HepG2 (cell line): ENCODE results near the gene ZNF485. TPM values are rescaled to one million over a fixed set of nuclear protein-coding genes. Genes with fewer than 3 reads are reported as not detected.

Experiments
- ATAC-seq: fragments of 200-7000 bp; cut with Tn5 transposase; 3 replicates; pipeline ENCODE4 v1.9.1; 2020; ENCODE audit warnings: mild to moderate bottlenecking, moderate library complexity
- BruUV-seq: library from RNA; stranded (reverse); fragments of 400-500 nt; replicated peaks from 2 replicates; lab custom pipeline; 2021; lab: Mats Ljungman, UMichigan
- CTCF ChIA-PET: fragments of 300-600 bp; formaldehyde crosslinking; extraction: SDS; loops from one replicate; lab custom pipeline; 2021; ENCODE audit warnings: low total read pairs, inconsistent platforms, low intra/inter-chr PET ratio; lab: Yijun Ruan, JAX
- POLR2A ChIA-PET: fragments of 350-600 bp; sonication (Branson Sonifier 250); formaldehyde crosslinking; loops from one replicate; lab custom pipeline; 2020; ENCODE audit warnings: antibody characterized with exemption, inconsistent platforms; lab: Yijun Ruan, JAX
- DNase-seq: peaks from one replicate; pipeline ENCODE4 v3.0.0-alpha.2; 2015; ENCODE audit warnings: low spot score
- FAIRE-seq: peaks from 3 replicates; lab custom pipeline; 2011; peaks lifted over from hg19 to GRCh38; lab: Jason Lieb, UNC
- H2AFZ ChIP-seq: one replicate; pipeline ENCODE4 v1.6.1; 2011; ENCODE audit warnings: low read length, inconsistent platforms
- H3K27ac ChIP-seq: fragments of 300-600 bp; 3 replicates; pipeline ENCODE4 v1.8.0; 2011; ENCODE audit warnings: mixed run types, mild to moderate bottlenecking, mixed read lengths, low read length, inconsistent platforms; ENCODE audit not compliant: insufficient read depth; ENCODE audit errors: extremely low read length
- H3K27me3 ChIP-seq, 2 experiments: fragments of 200-600 bp in 1 of 2; 2 replicates in 1 of 2; 3 replicates in 1 of 2; pipeline versions ENCODE4 v1.6.0 to v1.8.0; 2011; ENCODE audit warnings: low read length in 2 of 2, mild to moderate bottlenecking in 2 of 2, moderate library complexity in 2 of 2, inconsistent platforms in 1 of 2; ENCODE audit not compliant: insufficient read depth in 2 of 2, control insufficient read depth in 1 of 2
- H3K36me3 ChIP-seq, 2 experiments: fragments of 200-600 bp in 1 of 2; replicated peaks in 1 of 2; 2 replicates in 1 of 2; 3 replicates in 1 of 2; pipeline versions ENCODE4 v1.5.1 to v1.8.0; 2011; ENCODE audit warnings: low read length in 2 of 2, inconsistent platforms in 1 of 2; ENCODE audit not compliant: insufficient read depth in 2 of 2, control insufficient read depth in 1 of 2
- H3K4me1 ChIP-seq: 2 replicates; pipeline ENCODE4 v1.5.1; 2012; ENCODE audit warnings: low read length, inconsistent platforms; ENCODE audit not compliant: insufficient read depth
- H3K4me2 ChIP-seq: 2 replicates; pipeline ENCODE4 v1.6.0; 2011; ENCODE audit warnings: low read depth, low read length, inconsistent platforms
- H3K4me3 ChIP-seq, 3 experiments: fragments of 200-600 bp in 1 of 3; sonication (generic), shearing (Covaris generic) in 1 of 3; replicated peaks in 1 of 3; 2 replicates each; pipeline ENCODE4 v1.5.1; 2011 to 2016; ENCODE audit warnings: low read length in 3 of 3, inconsistent platforms in 2 of 3, low read depth in 2 of 3, mild to moderate bottlenecking in 2 of 3, control low read depth in 1 of 3, mixed read lengths in 1 of 3; ENCODE audit not compliant: insufficient read depth in 1 of 3
- H3K79me2 ChIP-seq: one replicate; pipeline ENCODE4 v1.6.1; 2011; ENCODE audit warnings: low read length, inconsistent platforms; ENCODE audit not compliant: insufficient read depth
- H3K9ac ChIP-seq: 2 replicates; pipeline ENCODE4 v1.6.0; 2011; ENCODE audit warnings: mild to moderate bottlenecking, low read depth, low read length, inconsistent platforms; ENCODE audit not compliant: insufficient read depth
- H3K9me3 ChIP-seq: 2 replicates; pipeline ENCODE4 v1.5.1; 2012; ENCODE audit warnings: mild to moderate bottlenecking, low read length
- H4K20me1 ChIP-seq: 2 replicates; pipeline ENCODE4 v1.6.0; 2011; ENCODE audit warnings: inconsistent platforms, mild to moderate bottlenecking, low read length, moderate library complexity; ENCODE audit not compliant: insufficient read depth
- BORCS8-MEF2B ChIP-seq: sonication (generic); formaldehyde crosslinking; IDR thresholded peaks from 2 replicates; pipeline ENCODE4 v1.8.0; 2022; ENCODE audit warnings: mild to moderate bottlenecking, missing genetic modification reagents
- GZF1 ChIP-seq: sonication (generic); formaldehyde crosslinking; IDR thresholded peaks from 2 replicates; pipeline ENCODE4 v1.5.1; 2020; ENCODE audit warnings: mild to moderate bottlenecking, missing genetic modification reagents
- HDAC2 ChIP-seq: sonication (generic); formaldehyde crosslinking; IDR thresholded peaks from 2 replicates; pipeline ENCODE4 v1.4.0; 2020; ENCODE audit warnings: missing genetic modification reagents
- SATB2 ChIP-seq: sonication (generic); formaldehyde crosslinking; IDR thresholded peaks from 2 replicates; pipeline ENCODE4 v1.5.0; 2020; ENCODE audit warnings: missing genetic modification reagents
- ZNF124 ChIP-seq: sonication (generic); formaldehyde crosslinking; IDR thresholded peaks from 2 replicates; pipeline ENCODE4 v1.4.0; 2020; ENCODE audit warnings: missing genetic modification reagents
- ZNF460 ChIP-seq: sonication (generic); formaldehyde crosslinking; IDR thresholded peaks from 2 replicates; pipeline ENCODE4 v1.5.1; 2020; ENCODE audit warnings: missing genetic modification reagents, mild to moderate bottlenecking, borderline replicate concordance
- ZNF496 ChIP-seq: sonication (generic); formaldehyde crosslinking; IDR thresholded peaks from 2 replicates; pipeline ENCODE4 v1.8.1; 2023; ENCODE audit warnings: mild to moderate bottlenecking, moderate library complexity, missing genetic modification reagents; ENCODE audit not compliant: insufficient replicate concordance
- ZNF557 ChIP-seq: sonication (generic); formaldehyde crosslinking; IDR thresholded peaks from 2 replicates; pipeline ENCODE4 v1.4.0; 2020; ENCODE audit warnings: missing genetic modification reagents
- ZNF782 ChIP-seq: sonication (generic); formaldehyde crosslinking; IDR thresholded peaks from 2 replicates; pipeline ENCODE4 v1.4.0; 2020; ENCODE audit warnings: missing genetic modification reagents, mild to moderate bottlenecking, borderline replicate concordance
- WGBS: methylation state at CpG from one replicate; pipeline ENCODE4 v1.1.6; 2017; ENCODE audit warnings: low lambda C conversion rate; 5-methylcytosine and 5-hydroxymethylcytosine counted together
- in situ Hi-C: cut with HindIII; loops from 2 replicates; pipeline ENCODE4 v1.10.0; 2017; ENCODE audit warnings: low pct_unique_long_range_greater_than_20kb; ENCODE audit not compliant: extremely low pct_ligation_motif_present
- intact Hi-C: fragments of 100-400 bp; cut with micrococcal nuclease; formaldehyde crosslinking; loops from one replicate; pipeline ENCODE4 v1.10.0; 2022; ENCODE audit not compliant: unreplicated experiment
- polyA plus RNA-seq, 8 experiments: library from polyadenylated mRNA; depleted of rRNA in 3 of 8; stranded (reverse) in 7 of 8; unstranded in 1 of 8; fragments of >200 nt; fragmentation: Illumina TruSeq in 4 of 8; extraction: Trizol in 4 of 8; gene quantifications; 2 replicates each; pipeline versions ENCODE4 v1.2.1 to v1.2.3, GENCODE V29; 2011 to 2016; ENCODE audit warnings: low read depth in 4 of 8, missing spikeins in 1 of 8, mixed read lengths in 1 of 8; ENCODE audit not compliant: insufficient read depth in 1 of 8
- total RNA-seq, 5 experiments: library from RNA; depleted of rRNA; stranded (reverse); fragments of >200 nt; fragmentation: Illumina TruSeq; extraction: Trizol; gene quantifications; 2 replicates each; pipeline ENCODE4 v1.2.3, GENCODE V29; 2016; ENCODE audit warnings: low read depth in 1 of 5
- TF ChIP-seq, protein P1 (sequence below): sonication (generic); formaldehyde crosslinking; IDR thresholded peaks from 2 replicates; pipeline ENCODE4 v1.5.0; 2020; ENCODE audit warnings: missing genetic modification reagents
- TF ChIP-seq, protein P2 (sequence below): sonication (generic); formaldehyde crosslinking; IDR thresholded peaks from 2 replicates; pipeline ENCODE4 v1.4.0; 2020; ENCODE audit warnings: missing genetic modification reagents
- TF ChIP-seq, protein P3 (sequence below): sonication (generic); formaldehyde crosslinking; IDR thresholded peaks from 2 replicates; pipeline ENCODE4 v1.8.1; 2023; ENCODE audit warnings: mild to moderate bottlenecking, missing genetic modification reagents
- TF ChIP-seq, protein P4 (sequence below): sonication (generic); formaldehyde crosslinking; IDR thresholded peaks from 2 replicates; pipeline ENCODE4 v1.4.0; 2020; ENCODE audit warnings: low read depth, missing genetic modification reagents

ZNF485 gene
- total and polyA plus RNA-seq, 2 of the 13 experiments (the other 11 are each of a cell fraction or from before 2014, with no cell fraction given) = 1.4 to 3.3 TPM

DNA sequence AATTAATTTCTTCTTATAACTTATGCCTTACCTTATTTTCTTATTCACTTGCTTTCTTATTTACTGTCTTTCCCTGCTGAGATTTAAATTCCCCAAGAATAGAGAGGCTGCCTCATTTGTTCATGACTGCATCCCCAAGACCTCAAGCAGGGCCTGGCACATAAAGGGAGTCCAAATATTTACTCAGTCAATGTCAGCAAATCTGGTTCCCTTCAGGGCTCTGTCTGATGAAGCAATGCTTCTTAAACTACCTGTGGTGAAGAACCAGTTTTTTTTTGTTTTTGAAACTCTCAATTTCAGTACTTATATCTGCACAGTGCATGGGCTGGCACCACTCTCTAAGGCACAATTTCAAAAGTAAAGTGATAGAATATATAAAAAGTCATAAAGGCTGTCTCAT, 36.6 kb upstream of the ZNF485 start:
- CTCF ChIA-PET = no interaction called here
- no peak for TF ChIP-seq SATB2 (CRISPR knock-in tag)
- TF ChIP-seq BORCS8-MEF2B = no peak
- no peak for TF ChIP-seq ZNF782
- TF ChIP-seq, protein P1, sequence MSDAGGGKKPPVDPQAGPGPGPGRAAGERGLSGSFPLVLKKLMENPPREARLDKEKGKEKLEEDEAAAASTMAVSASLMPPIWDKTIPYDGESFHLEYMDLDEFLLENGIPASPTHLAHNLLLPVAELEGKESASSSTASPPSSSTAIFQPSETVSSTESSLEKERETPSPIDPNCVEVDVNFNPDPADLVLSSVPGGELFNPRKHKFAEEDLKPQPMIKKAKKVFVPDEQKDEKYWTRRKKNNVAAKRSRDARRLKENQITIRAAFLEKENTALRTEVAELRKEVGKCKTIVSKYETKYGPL (CRISPR knock-in tag) = no peak
- TF ChIP-seq ZNF557 (CRISPR knock-in tag) = no peak
- TF ChIP-seq, protein P2, sequence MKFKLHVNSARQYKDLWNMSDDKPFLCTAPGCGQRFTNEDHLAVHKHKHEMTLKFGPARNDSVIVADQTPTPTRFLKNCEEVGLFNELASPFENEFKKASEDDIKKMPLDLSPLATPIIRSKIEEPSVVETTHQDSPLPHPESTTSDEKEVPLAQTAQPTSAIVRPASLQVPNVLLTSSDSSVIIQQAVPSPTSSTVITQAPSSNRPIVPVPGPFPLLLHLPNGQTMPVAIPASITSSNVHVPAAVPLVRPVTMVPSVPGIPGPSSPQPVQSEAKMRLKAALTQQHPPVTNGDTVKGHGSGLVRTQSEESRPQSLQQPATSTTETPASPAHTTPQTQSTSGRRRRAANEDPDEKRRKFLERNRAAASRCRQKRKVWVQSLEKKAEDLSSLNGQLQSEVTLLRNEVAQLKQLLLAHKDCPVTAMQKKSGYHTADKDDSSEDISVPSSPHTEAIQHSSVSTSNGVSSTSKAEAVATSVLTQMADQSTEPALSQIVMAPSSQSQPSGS (CRISPR knock-in tag) = no peak
- no peaks in the 10 kb centered on the region for H3K27me3 ChIP-seq
- BruUV-seq = no TSS peak
- H3K4me1 ChIP-seq = no peaks in the 10 kb centered on the region
- no peak for FAIRE-seq
- ATAC-seq = no peak
- H3K9me3 ChIP-seq = no peaks in the 10 kb centered on the region
- H3K4me2 ChIP-seq = no peak overlapping the region
- no peak overlapping the region for H3K4me3 ChIP-seq
- no peak overlapping the region for H2AFZ ChIP-seq
- no peak overlapping the region for H3K27ac ChIP-seq
- in situ Hi-C loops = no loop called here
- no peak overlapping the region for H3K9ac ChIP-seq
- no peaks in the 10 kb centered on the region for H3K79me2 ChIP-seq
- H3K36me3 ChIP-seq = no peaks in the 10 kb centered on the region
- POLR2A ChIA-PET = no interaction called here
- intact Hi-C loops = no loop called here
- H4K20me1 ChIP-seq = no peaks in the 10 kb centered on the region
- no peak for DNase-seq

DNA sequence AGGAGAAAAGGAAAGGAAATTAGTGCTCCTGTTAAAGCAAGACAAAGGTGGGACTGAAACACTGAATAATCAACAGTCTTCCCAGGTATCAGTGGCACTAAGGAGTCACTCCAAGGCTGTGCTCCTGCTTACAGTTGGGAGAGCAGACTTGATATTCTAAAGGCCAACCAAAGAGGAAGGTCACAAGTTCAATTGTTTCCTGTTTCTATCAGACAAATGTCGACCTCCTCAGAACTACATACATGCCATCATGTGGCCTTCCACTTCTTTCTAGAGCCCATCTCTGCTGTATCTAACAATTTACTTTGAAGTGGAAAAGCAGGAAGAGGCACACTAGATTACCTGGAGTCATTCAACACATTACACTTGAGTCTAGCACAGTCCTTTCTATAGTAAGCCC, 35.3 kb upstream of the ZNF485 start:
- DNase-seq = no peak
- Histone ChIP-seq H4K20me1 (no peaks in the 10 kb centered on the region), H3K4me2 (no peak overlapping the region), H3K27ac (no peak overlapping the region), H3K9me3 (no peaks in the 10 kb centered on the region), H3K27me3 (no peaks in the 10 kb centered on the region), H3K4me3 (no peak overlapping the region), H3K4me1 (no peaks in the 10 kb centered on the region), H3K9ac (no peak overlapping the region), H3K36me3 (no peaks in the 10 kb centered on the region), H2AFZ (no peak overlapping the region), H3K79me2 (no peaks in the 10 kb centered on the region)
- intact Hi-C loops = no loop called here
- BruUV-seq = no TSS peak
- WGBS = 0% methylated on average over 1 of the region's 1 CpG
- ChIA-PET POLR2A (no interaction called here), CTCF (no interaction called here)
- no peak for ATAC-seq
- in situ Hi-C loops = no loop called here
- no peak for FAIRE-seq
- TF ChIP-seq HDAC2 (CRISPR knock-in tag) = no peak
- no peak for TF ChIP-seq ZNF460
- no peak for TF ChIP-seq ZNF124 (CRISPR knock-in tag)
- no peak for TF ChIP-seq GZF1
- TF ChIP-seq, protein P3, sequence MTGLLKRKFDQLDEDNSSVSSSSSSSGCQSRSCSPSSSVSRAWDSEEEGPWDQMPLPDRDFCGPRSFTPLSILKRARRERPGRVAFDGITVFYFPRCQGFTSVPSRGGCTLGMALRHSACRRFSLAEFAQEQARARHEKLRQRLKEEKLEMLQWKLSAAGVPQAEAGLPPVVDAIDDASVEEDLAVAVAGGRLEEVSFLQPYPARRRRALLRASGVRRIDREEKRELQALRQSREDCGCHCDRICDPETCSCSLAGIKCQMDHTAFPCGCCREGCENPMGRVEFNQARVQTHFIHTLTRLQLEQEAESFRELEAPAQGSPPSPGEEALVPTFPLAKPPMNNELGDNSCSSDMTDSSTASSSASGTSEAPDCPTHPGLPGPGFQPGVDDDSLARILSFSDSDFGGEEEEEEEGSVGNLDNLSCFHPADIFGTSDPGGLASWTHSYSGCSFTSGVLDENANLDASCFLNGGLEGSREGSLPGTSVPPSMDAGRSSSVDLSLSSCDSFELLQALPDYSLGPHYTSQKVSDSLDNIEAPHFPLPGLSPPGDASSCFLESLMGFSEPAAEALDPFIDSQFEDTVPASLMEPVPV = no peak
- TF ChIP-seq, protein P4, sequence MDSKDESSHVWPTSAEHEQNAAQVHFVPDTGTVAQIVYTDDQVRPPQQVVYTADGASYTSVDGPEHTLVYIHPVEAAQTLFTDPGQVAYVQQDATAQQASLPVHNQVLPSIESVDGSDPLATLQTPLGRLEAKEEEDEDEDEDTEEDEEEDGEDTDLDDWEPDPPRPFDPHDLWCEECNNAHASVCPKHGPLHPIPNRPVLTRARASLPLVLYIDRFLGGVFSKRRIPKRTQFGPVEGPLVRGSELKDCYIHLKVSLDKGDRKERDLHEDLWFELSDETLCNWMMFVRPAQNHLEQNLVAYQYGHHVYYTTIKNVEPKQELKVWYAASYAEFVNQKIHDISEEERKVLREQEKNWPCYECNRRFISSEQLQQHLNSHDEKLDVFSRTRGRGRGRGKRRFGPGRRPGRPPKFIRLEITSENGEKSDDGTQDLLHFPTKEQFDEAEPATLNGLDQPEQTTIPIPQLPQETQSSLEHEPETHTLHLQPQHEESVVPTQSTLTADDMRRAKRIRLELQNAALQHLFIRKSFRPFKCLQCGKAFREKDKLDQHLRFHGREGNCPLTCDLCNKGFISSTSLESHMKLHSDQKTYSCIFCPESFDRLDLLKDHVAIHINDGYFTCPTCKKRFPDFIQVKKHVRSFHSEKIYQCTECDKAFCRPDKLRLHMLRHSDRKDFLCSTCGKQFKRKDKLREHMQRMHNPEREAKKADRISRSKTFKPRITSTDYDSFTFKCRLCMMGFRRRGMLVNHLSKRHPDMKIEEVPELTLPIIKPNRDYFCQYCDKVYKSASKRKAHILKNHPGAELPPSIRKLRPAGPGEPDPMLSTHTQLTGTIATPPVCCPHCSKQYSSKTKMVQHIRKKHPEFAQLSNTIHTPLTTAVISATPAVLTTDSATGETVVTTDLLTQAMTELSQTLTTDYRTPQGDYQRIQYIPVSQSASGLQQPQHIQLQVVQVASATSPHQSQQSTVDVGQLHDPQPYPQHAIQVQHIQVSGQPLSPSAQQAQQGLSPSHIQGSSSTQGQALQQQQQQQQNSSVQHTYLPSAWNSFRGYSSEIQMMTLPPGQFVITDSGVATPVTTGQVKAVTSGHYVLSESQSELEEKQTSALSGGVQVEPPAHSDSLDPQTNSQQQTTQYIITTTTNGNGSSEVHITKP = no peak
- TF ChIP-seq ZNF496 (CRISPR knock-in tag) = no peak
